Measurements from ENCODE around the gene TMCC3. TPM values are rescaled to one million over a fixed set of nuclear protein-coding genes. Genes with fewer than 3 reads are reported as not detected.

TMCC3 gene
- total and polyA plus RNA-seq, 2 experiments from 2014 or later = 1.4 to 3.6 TPM

DNA sequence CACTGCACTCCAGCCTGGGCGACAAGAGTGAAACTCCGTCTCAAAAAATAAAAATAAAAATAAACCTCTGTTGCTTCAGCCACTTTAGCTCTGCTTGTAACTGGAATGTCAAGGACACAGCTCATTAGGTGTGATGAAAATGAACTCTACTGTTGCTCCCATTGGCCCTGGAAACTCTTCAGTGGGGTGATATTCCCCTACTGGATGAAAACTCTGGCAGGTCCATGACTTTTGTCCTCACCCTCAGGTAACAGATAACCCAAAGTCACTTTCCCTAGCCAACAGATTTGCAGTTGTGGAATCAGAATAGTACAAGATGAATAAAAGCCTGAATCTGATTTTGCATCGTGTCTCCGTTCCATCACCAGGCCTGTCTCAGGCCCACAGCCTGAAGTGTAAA, 98.5 kb downstream of the TMCC3 start (continued):
- TF ChIP-seq, protein P1, sequence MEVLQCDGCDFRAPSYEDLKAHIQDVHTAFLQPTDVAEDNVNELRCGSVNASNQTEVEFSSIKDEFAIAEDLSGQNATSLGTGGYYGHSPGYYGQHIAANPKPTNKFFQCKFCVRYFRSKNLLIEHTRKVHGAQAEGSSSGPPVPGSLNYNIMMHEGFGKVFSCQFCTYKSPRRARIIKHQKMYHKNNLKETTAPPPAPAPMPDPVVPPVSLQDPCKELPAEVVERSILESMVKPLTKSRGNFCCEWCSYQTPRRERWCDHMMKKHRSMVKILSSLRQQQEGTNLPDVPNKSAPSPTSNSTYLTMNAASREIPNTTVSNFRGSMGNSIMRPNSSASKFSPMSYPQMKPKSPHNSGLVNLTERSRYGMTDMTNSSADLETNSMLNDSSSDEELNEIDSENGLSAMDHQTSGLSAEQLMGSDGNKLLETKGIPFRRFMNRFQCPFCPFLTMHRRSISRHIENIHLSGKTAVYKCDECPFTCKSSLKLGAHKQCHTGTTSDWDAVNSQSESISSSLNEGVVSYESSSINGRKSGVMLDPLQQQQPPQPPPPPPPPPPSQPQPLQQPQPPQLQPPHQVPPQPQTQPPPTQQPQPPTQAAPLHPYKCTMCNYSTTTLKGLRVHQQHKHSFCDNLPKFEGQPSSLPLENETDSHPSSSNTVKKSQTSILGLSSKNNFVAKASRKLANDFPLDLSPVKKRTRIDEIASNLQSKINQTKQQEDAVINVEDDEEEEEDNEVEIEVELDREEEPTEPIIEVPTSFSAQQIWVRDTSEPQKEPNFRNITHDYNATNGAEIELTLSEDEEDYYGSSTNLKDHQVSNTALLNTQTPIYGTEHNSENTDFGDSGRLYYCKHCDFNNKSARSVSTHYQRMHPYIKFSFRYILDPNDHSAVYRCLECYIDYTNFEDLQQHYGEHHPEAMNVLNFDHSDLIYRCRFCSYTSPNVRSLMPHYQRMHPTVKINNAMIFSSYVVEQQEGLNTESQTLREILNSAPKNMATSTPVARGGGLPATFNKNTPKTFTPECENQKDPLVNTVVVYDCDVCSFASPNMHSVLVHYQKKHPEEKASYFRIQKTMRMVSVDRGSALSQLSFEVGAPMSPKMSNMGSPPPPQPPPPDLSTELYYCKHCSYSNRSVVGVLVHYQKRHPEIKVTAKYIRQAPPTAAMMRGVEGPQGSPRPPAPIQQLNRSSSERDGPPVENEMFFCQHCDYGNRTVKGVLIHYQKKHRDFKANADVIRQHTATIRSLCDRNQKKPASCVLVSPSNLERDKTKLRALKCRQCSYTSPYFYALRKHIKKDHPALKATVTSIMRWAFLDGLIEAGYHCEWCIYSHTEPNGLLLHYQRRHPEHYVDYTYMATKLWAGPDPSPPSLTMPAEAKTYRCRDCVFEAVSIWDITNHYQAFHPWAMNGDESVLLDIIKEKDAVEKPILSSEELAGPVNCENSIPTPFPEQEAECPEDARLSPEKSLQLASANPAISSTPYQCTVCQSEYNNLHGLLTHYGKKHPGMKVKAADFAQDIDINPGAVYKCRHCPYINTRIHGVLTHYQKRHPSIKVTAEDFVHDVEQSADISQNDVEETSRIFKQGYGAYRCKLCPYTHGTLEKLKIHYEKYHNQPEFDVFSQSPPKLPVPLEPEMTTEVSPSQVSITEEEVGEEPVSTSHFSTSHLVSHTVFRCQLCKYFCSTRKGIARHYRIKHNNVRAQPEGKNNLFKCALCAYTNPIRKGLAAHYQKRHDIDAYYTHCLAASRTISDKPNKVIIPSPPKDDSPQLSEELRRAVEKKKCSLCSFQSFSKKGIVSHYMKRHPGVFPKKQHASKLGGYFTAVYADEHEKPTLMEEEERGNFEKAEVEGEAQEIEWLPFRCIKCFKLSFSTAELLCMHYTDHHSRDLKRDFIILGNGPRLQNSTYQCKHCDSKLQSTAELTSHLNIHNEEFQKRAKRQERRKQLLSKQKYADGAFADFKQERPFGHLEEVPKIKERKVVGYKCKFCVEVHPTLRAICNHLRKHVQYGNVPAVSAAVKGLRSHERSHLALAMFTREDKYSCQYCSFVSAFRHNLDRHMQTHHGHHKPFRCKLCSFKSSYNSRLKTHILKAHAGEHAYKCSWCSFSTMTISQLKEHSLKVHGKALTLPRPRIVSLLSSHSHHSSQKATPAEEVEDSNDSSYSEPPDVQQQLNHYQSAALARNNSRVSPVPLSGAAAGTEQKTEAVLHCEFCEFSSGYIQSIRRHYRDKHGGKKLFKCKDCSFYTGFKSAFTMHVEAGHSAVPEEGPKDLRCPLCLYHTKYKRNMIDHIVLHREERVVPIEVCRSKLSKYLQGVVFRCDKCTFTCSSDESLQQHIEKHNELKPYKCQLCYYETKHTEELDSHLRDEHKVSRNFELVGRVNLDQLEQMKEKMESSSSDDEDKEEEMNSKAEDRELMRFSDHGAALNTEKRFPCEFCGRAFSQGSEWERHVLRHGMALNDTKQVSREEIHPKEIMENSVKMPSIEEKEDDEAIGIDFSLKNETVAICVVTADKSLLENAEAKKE (CRISPR knock-in tag; IDR thresholded peaks at IDR 0.05) = no peak
- no peak for TF ChIP-seq JUNB (IDR thresholded peaks at IDR 0.05; ENCODE audit: unreplicated experiment)
- TF ChIP-seq NANOG (IDR thresholded peaks at IDR 0.05; ENCODE audit: borderline replicate concordance) = no peak
- TF ChIP-seq, protein P2, sequence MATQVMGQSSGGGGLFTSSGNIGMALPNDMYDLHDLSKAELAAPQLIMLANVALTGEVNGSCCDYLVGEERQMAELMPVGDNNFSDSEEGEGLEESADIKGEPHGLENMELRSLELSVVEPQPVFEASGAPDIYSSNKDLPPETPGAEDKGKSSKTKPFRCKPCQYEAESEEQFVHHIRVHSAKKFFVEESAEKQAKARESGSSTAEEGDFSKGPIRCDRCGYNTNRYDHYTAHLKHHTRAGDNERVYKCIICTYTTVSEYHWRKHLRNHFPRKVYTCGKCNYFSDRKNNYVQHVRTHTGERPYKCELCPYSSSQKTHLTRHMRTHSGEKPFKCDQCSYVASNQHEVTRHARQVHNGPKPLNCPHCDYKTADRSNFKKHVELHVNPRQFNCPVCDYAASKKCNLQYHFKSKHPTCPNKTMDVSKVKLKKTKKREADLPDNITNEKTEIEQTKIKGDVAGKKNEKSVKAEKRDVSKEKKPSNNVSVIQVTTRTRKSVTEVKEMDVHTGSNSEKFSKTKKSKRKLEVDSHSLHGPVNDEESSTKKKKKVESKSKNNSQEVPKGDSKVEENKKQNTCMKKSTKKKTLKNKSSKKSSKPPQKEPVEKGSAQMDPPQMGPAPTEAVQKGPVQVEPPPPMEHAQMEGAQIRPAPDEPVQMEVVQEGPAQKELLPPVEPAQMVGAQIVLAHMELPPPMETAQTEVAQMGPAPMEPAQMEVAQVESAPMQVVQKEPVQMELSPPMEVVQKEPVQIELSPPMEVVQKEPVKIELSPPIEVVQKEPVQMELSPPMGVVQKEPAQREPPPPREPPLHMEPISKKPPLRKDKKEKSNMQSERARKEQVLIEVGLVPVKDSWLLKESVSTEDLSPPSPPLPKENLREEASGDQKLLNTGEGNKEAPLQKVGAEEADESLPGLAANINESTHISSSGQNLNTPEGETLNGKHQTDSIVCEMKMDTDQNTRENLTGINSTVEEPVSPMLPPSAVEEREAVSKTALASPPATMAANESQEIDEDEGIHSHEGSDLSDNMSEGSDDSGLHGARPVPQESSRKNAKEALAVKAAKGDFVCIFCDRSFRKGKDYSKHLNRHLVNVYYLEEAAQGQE (IDR thresholded peaks at IDR 0.05; ENCODE audit: unreplicated experiment) = no peak
- no peak for TF ChIP-seq EZH2phosphoT487 (IDR thresholded peaks at IDR 0.05; ENCODE audit: unreplicated experiment)
- no peak for TF ChIP-seq ZNF331 (CRISPR knock-in tag; IDR thresholded peaks at IDR 0.05; ENCODE audit: low read depth)

DNA sequence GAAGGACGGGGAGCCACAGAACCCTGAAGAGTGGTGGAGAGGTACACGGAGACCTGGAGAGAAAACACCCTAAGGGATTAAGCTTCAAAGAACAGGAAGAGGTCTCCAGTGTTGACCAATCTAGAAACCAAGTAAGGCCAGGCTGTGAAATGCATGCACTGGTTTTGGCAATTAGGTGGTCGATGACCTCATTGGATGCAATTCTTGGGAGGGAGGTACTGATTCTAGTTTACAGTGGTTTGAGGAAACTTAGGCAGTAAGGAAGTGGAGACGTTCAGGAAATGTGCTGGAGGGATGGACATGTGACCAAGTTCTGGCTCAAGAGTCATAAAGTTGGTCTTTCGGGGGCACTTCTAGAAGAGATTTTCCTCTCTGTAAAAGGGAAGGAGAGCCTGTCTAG, 99.4 kb downstream of the TMCC3 start:
- H3K79me2 ChIP-seq (replicated peaks; ENCODE audit: insufficient read depth) = no peaks in the 10 kb centered on the region
- H3K9me2 ChIP-seq (ENCODE audit: insufficient read depth) = peaks cover 4% of the 10 kb centered on the region
- H2AFZ ChIP-seq = no peak overlapping the region
- H3K27me3 ChIP-seq (ENCODE audit: insufficient read depth) = no peaks in the 10 kb centered on the region
- no peaks in the 10 kb centered on the region for H3K36me3 ChIP-seq (ENCODE audit: insufficient read depth)
- no peaks in the 10 kb centered on the region for H3K4me1 ChIP-seq (ENCODE audit: insufficient read depth)
- H3K27ac Mint-ChIP-seq = no peak overlapping the region
- peaks cover 25% of the 10 kb centered on the region for H3K9me3 Mint-ChIP-seq
- DNase-seq (ENCODE audit: low spot score) = no peak
- ATAC-seq = no peak
- no peak overlapping the region for H3K4me2 ChIP-seq
- peaks cover 3% of the 10 kb centered on the region for H3K27me3 Mint-ChIP-seq (ENCODE audit: insufficient read depth, low read depth, poor library complexity)
- H3K36me3 Mint-ChIP-seq (ENCODE audit: low read depth) = peaks cover 23% of the 10 kb centered on the region
- H3K4me1 Mint-ChIP-seq = no peaks in the 10 kb centered on the region
- no peak overlapping the region for H3K4me3 Mint-ChIP-seq
- no peak overlapping the region for H3K4me3 ChIP-seq
- no peaks in the 10 kb centered on the region for H3F3A ChIP-seq (replicated peaks; ENCODE audit: low read depth)
- no peaks in the 10 kb centered on the region for H4K20me1 ChIP-seq (replicated peaks; ENCODE audit: insufficient read depth)
- H3K27ac ChIP-seq (ENCODE audit: low read depth) = no peak overlapping the region
- no peak for TF ChIP-seq CREB1 (CRISPR knock-in tag; IDR thresholded peaks at IDR 0.05; ENCODE audit: low read depth)
- TF ChIP-seq STAT1 (IDR thresholded peaks at IDR 0.05; ENCODE audit: unreplicated experiment) = no peak
- TF ChIP-seq, protein P3, sequence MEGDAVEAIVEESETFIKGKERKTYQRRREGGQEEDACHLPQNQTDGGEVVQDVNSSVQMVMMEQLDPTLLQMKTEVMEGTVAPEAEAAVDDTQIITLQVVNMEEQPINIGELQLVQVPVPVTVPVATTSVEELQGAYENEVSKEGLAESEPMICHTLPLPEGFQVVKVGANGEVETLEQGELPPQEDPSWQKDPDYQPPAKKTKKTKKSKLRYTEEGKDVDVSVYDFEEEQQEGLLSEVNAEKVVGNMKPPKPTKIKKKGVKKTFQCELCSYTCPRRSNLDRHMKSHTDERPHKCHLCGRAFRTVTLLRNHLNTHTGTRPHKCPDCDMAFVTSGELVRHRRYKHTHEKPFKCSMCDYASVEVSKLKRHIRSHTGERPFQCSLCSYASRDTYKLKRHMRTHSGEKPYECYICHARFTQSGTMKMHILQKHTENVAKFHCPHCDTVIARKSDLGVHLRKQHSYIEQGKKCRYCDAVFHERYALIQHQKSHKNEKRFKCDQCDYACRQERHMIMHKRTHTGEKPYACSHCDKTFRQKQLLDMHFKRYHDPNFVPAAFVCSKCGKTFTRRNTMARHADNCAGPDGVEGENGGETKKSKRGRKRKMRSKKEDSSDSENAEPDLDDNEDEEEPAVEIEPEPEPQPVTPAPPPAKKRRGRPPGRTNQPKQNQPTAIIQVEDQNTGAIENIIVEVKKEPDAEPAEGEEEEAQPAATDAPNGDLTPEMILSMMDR (conservative IDR thresholded peaks at IDR 0.05; ENCODE audit: low read depth in 2 of 2) = no peak
- TF ChIP-seq EZH2phosphoT487 (IDR thresholded peaks at IDR 0.05; ENCODE audit: unreplicated experiment) = no peak
- no peak for TF ChIP-seq NANOG (IDR thresholded peaks at IDR 0.05; ENCODE audit: borderline replicate concordance)
- no peak for TF ChIP-seq JUNB (IDR thresholded peaks at IDR 0.05; ENCODE audit: unreplicated experiment)
- no peak for TF ChIP-seq EZH2 (IDR thresholded peaks at IDR 0.05; ENCODE audit: low read depth, unreplicated experiment)
- TF ChIP-seq, protein P4, sequence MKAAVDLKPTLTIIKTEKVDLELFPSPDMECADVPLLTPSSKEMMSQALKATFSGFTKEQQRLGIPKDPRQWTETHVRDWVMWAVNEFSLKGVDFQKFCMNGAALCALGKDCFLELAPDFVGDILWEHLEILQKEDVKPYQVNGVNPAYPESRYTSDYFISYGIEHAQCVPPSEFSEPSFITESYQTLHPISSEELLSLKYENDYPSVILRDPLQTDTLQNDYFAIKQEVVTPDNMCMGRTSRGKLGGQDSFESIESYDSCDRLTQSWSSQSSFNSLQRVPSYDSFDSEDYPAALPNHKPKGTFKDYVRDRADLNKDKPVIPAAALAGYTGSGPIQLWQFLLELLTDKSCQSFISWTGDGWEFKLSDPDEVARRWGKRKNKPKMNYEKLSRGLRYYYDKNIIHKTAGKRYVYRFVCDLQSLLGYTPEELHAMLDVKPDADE (IDR thresholded peaks at IDR 0.05) = no peak

Data from GM23338 (cell line).